LoVo (cell line): ENCODE results near the gene CDH20.

Source experiments
- DNase-seq: peaks from one replicate; pipeline ENCODE4 v3.0.0-alpha.2; 2016; ENCODE audit warnings: low spot score

CDH20 gene

DNA sequence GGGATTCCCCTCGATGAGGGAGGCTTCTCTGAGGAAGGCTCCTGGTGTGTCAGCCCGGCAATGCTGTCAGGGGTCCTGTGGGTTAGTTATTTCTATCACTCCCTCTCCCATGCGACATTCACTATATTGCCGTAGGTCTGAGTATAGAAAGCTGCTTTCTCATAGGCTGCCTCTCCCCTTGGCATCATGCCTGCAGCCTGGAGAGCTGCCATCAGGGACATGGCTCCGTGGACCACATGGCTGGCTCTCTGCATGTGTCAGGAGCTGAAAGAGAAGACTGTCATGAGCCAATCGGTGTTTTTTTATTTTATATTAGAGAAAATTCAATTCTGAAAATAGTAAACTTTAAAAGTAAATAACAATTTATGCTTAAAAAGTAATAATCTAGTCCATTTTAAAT, 198.0 kb downstream of the CDH20 start:
- no peak for DNase-seq

DNA sequence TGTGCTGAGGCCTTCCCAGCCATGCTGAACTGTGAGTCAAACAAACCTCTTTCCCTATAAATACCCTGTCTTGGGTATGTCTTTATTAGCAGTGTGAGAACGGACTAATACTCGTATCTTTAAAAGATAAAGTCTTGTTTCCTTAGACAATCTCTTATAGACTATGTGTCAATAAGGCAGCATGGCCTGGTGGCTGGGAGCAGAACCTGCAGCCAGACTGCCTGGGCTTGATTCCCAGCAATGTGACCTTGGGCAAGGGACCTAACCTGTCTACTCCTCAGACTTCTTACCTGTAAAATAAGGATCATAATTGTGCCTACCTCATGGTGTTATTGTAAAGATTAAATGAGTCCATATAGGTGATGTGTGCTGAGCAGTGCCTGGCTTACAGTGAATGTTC, 198.7 kb downstream of the CDH20 start:
- DNase-seq = no peak

DNA sequence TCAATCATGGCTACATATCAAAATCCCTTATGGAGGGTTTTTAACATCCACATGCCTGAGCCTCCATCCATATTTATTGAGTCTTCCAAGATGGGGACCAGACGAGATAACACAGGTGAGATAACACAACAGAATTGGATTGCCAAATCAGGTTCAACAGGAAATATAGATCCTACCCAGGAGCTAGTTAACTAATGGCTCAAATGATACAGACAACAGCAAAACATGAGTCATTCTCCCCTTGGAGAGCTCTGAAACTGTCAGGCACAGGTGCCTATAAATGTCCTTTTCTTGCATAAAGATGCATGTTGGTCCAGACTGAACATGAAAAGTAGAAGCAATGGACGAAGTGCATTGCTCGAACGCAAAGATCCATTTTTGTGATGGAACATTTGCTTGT, 202.2 kb downstream of the CDH20 start:
- DNase-seq = no peak

DNA sequence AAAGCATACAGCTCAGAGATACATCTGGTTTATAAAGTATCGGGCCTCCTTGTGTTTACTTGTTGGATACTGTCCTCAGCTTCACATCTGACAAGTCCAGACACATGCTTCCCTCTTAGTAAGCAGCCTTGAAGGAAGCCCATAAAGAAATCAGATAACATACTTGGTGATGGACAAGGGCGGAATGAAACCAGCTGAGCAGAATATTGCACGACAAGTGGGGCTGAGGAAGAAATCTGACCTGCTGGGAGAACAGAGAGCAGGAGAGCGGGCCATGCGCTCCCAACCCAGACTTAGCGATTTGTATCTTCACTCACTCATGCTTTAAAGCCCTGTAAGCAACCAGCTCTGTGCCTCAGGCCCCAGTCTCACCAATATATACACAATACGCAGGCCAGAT, 208.4 kb downstream of the CDH20 start:
- DNase-seq = no peak

DNA sequence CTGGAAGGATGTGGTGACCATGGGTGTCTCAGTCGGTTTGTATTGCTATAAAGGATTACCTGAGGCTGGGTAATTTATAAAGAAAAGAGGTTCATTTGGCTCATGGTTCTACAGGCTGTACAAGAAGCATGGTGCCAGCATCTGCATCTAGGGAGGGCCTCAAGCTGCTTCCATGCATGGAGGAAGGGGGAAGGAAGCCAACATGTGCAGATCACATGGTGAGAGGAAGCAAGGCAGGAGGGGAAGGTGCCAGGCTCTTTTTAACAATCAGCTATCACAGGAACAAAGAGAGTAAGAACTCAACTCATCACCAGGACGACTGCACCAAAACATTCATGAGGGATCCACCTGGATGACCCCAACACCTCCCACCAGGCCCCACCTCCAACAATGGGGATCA, 209.4 kb downstream of the CDH20 start:
- no peak for DNase-seq

DNA sequence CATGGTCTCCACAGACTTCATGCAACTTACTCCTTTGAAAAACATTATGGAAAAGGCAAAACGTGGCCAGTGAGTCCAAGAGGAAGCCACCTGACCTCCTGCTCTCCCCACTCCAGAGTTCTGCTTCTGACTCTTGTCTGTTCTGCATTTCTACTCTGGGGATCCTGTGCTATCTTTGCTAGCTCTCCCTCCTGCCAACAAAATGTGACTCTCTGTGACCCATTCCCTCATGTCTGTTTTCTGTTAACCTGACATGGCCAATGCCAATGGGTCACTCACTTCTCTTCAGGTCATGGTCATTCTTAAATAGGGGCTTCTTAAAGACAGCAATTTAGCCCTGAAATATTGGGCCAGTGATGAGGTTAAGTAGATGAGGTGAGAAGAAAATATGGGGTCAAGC, 210.3 kb downstream of the CDH20 start:
- DNase-seq = no peak

DNA sequence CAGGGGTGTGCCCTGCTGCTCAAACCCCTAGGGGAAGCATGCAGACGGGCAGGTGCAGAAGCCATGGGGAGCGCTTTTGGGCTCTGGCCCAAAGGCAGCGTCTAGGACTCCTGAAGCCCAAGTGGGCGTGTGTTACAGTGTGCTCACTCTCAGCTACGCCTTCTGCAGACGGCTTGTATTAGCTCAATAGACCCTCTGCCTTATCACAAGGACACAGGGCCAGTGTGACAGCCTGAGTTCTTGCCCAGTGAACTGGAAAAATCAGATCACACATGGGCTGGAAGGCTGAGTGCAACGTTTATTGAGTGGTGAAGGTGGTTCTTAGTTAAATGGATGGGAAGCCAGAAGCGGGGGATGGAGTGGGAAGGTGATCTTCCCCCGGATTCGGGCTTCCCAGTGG, 210.9 kb downstream of the CDH20 start:
- no peak for DNase-seq

DNA sequence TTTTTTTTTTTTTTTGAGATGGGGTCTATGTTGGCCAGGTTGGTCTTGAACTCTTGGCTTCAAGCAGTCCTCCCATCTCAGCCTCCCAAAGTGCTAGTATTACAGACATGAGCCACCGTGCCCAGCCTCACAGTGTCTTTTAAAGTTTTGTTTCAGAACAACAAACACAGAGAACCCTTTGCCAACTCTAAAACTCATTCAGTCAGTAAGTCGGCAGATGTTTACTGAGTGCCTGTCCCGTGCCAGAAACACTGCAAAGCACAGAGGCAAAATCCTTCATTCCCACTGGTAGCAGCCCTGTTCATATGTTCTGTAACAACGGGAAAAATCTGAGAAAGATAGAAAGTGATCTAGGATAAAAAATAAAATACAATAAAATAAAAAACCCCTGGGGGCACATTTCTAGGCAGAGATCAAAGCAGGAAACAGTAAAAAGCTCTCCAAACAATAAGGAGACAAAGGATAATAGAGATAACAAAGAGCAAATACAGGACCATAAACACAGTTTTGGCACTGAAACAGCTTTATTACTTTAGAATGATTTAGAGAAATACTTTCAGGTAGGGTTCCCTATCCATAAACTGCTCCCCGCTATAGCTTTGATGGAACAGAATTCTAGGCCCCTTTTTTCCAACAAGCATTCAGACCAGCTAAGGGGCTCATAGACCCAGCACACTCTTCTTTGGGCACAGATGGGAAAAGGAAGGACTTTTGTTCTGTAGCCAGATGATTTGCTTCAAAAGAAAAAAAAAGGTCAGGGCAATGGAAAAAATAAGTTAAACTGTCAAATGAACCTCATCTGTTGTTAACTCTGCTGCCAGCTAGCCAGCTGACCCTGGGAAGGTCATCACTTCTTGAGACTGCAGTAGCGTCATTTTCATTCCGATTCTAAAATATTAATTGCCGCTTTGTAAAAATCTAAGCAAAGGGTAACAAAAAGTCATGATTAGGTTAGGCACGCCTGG, 212.3 kb downstream of the CDH20 start:
- DNase-seq = no peak

DNA sequence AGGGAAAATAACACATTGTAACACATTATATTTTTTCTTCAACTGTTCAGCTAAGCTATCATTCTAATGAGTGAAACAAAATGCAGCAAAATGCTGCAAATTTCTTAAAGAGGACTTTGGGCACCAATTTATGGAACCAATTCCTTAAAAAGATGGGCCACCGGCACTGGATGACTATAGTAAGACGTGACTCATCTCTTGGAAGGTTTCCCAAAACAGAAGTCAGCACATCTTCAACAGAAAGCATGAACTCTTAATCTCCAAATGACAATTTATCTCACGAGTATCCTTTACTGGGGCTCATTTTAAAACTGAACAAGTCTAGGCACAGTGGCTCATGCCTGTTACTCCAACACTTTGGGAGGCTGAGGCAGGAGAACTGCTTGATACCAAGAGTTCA, 213.4 kb downstream of the CDH20 start:
- peak; percentile 20 for DNase-seq

DNA sequence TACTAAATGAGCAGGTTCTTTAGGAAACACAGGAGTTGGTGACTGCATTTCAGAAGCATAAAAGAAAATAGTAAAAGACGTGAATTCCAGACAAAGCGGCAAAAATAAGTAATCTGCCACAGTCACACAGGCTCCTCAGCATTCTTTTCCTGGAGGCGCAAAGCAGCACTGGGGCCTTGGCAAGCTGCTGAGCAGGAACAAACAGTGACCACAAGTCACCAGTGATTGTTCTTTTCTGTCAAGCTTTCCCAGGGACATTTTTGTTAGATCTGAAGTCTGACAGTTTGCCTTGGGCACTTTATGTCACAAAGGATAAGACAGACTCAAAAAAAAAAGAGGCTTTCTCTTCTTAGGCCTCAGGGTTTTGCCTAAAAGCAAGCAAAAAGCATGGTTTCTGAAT, 216.2 kb downstream of the CDH20 start:
- no peak for DNase-seq

DNA sequence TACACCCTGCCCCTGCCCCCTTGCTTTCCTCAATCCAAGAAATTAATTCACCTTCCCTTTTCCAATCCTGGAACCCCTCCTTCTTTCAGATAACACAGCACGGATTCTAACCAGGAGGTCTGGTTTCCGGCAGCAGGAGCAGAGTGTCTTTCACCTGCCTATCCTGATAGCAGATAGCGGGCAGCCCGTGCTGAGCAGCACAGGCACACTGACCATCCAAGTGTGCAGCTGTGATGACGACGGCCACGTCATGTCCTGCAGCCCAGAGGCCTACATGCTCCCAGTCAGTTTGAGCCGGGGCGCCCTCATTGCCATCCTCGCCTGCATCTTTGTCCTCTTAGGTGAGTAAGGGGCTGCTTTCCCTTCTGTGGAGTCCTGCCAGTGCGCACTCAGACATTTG, 216.7 kb downstream of the CDH20 start:
- no peak for DNase-seq

DNA sequence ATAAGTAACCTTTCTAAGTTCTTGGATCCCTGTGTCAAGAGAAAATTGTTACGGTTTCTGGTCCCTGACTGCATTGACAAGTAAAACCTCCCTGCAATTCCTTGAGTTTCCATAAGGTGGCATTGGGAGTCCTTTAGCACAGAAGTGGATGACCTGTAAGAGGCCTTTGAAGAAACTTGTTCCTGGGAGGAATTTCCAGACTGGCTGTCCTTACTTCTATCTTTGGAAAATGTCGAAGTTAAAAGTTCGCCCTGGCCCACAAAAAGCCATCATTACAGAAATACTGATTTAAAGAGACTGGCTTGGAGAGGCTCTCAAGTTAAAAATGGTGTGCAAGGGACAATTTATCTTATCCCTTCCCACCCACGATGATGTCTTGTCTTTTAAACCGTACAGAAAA, 218.4 kb downstream of the CDH20 start:
- DNase-seq = peak; percentile 74

DNA sequence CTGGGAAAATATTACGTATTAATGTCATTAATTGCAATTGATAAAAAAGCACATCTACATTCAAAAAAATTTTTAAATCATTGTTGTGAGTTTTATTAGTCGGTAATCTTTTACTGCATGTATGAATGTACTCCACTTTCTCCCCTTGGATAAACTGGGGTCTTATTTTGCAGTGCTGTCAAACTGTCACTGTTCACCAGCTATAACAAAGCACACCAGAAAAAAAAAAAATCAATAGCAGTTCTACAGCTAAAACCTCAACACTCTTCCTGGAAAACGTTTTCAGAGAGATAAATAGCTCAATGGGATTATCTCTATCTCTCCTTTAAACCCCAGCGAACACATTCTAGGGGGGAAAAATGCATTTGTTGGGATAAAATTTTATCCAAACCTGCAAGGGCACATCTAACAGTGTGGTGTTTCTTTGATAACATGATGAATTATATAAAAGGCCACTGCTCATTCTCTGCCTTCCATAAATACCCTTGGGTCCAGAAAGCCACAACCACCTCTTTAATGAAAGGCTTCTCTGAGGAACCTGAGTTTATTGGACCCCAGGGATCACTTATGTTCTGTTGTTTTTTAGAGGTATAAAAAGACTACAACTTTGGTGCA, 219.9 kb downstream of the CDH20 start:
- DNase-seq = no peak

DNA sequence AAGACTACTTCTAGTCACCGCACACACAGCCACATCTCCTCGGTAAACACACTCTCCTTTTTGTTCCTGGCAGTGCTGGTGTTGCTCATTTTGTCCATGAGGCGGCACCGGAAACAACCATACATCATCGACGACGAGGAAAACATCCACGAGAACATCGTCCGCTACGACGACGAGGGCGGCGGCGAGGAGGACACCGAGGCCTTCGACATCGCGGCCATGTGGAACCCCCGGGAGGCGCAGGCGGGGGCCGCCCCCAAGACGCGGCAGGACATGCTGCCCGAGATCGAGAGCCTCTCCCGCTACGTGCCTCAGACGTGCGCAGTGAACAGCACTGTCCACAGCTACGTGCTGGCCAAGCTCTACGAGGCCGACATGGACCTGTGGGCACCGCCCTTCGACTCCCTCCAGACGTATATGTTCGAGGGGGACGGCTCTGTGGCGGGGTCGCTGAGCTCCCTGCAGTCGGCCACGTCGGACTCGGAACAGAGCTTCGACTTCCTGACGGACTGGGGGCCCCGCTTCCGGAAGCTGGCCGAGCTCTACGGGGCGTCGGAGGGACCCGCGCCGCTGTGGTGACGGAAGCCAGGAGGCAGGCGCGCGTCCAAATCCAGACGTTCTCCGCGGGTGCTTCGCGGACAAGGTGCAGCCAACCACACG, 221.0 kb downstream of the CDH20 start:
- no peak for DNase-seq

DNA sequence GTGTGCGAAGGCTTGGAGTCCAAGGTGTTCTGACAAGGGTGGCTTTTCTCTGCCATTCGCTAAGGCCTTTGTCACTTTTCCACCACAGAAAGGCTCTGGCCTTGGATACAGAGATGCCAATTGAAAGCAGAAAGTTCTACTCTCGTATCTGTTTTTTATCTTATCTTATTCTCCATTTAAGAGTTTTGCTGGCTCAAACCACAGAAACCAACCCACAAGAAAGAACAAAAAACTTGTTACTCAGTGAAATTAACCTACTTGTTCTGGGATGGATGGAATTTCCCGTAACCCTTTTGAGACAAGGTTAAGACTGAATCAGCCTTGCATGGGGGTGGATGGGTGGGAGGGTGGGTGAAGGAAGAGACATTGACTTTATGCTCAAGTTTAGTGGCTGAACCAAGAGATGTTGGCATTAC, 221.7 kb downstream of the CDH20 start:
- DNase-seq = no peak

DNA sequence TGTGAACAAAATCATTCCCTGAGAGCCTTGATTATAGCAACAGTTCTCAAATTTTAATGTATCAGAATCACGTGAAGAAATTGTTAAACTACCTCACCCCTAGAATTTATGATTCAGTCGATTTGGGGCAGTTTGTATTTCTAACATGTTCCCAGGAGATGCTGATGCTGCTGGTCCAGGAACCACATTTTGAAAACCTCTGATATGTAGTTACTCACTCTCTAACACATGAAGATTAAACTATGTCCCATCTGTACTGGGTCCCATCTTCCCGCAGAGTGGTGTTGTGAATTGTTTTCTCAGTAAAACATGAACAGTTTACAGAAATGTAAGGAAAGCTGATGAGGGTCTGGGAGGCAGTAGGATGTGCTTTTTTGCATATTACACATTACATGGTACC, 223.1 kb downstream of the CDH20 start:
- DNase-seq = no peak

DNA sequence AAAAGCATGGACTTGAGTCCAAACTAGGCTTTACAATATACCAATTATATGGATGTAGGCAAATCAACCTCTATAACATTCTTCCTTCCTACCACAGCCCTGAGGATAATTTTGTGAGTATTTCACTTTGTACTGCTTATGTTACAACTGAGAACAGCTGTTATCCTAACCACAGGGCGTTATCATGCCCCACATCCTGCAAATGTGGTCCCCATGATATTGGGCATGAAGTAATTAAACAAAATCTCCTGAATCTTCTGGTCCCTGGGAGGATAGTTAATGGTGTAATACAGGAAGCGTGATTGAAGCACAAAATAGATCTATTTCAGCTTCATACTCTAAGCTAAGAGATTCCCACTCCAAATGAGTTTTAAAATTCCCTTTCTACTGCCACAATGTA, 223.6 kb downstream of the CDH20 start:
- DNase-seq = no peak

DNA sequence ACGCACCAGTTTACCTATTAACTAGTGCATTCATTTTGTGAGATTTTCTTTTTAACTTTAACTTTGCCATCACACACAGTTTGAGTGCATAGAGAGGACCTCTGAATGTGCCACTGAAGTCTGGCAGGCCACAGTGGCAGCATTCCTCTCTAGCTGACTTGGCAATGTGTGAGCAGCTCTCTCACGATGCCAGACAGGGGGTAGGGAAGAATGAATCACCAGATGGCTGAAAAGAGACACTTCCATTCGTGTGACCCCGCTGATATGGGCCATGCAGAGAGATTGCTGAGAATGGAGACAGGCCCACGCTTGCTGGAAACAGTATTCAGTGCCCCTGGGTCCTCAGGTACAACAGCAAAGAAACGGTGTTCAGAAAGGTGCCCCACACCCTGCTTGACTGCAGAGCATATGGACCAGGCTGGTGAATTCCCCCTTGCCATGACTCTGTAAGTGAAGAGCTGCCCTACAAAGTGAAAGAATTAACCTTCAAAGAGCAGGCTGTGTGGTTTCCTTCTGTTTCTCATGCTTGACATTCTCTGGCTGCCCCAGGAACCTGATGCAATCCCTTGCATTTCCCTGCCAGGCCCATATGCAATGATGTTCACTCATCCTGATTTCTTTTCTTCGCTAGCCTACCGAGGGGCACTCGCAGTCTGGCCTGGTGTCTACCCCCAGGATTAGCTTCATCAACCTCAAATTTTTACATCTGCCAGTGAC, 236.1 kb downstream of the CDH20 start:
- DNase-seq = peak; percentile 37

DNA sequence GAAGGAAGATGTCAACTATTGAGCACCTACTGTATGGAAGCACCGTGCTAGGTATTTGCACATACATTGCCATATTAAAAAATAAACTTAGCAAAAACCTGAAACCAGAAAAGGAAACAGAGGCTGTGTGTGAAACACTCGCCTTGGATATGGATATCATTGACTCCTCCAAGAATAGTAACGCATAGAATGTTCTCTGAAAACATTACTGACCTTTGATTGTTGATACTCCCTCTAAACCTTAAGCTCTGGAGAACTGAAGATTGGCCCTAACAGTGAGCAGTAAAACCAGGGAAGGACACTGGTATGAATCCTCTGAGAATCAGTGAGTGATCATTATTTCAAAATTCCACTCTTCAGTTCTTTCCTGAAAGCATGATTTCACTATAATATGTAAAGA, 236.8 kb downstream of the CDH20 start:
- no peak for DNase-seq

DNA sequence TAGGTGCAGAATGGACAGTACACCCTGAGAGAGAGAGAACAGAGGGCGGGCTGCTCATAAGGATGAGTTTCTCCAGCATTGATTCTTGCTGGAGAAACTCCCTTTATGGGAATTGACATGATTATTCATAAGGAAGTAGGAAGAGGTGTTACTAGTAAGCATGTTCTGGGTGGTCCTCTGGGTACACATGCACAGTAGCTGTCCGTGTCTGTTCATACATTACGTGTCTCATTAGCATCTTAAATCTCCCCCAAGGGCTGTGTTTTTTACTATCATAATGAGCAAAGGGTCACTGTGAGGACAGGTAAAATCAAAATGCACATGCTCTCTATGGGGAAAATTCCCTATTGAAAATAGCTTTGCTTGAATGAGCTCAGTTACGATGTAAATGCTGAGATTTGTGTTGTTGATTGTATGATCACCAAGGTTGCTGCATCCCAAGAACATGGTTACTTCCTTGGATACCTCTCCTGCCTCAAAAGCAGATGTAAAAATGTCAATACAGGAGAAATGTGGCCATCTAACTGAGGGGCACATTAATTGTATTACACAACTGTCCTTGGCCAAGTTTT, 238.9 kb downstream of the CDH20 start:
- no peak for DNase-seq

DNA sequence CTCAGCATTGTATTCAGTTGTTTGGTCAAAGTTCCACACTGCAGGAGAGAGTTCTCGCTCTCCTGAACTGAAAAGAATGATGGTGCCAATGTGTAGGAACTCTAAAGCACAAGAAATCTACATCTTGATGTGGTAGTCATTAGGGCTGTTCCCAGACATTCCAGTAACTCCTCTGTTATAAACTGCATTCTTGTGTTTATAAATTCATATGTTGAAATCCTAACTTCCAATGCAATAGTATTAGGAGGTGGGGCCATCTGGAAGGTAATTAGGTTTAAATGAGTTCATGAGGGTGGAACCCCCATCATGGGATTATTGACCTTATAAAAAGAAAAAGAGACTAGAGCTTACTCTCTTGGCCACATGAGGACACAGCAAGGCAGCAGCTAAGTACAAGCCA, 239.6 kb downstream of the CDH20 start:
- no peak for DNase-seq

DNA sequence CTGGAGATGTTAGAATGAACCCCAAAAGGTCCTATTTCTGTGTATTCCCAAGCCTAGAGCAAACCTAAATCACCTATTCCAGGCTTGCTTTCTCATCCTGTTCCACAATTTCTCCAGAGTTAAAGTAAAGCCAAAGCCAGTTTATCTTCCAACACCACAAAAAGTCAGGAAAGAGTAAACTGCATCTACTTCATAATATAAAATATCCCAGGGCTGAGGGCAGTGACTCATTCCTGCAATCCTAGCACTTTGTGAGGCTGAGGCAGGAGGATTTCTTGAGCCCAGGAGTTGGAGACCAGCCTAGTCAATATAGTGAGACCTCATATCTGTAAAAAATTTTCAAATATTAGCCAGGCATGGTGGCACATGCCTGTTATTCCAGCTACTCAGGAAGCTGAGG, 241.4 kb downstream of the CDH20 start:
- no peak for DNase-seq
